Astrocyte (in vitro differentiated cells and primary cell): ENCODE results near the gene SLC25A29.

ENCODE experiments used
- CTCF ChIP-seq: IDR thresholded peaks from 2 replicates; pipeline ENCODE4 v1.5.1; 2011; ENCODE audit warnings: low read depth, mild to moderate bottlenecking, inconsistent platforms, low read length, moderate library complexity; ENCODE audit not compliant: insufficient read depth
- EZH2 ChIP-seq: IDR thresholded peaks from 2 replicates; pipeline ENCODE4 v1.6.1; 2012; ENCODE audit warnings: mild to moderate bottlenecking, low read length, inconsistent platforms; ENCODE audit not compliant: insufficient read depth

- TF ChIP-seq EZH2 (no peak), CTCF (no peak)
Observed at GRCh38 chr14:100286484-100287191, 19.6 kb downstream of the SLC25A29 start.
